GM19043 (cell line): ENCODE measurements around the gene NEK9.
"Not testable (repeated sequence)": the region's sequence is repeated elsewhere in the genome, so short reads cannot be mapped to it uniquely, and the experiment has no call there.

ENCODE experiments used
- ATAC-seq: cut with Tn5 transposase; IDR thresholded peaks from one replicate; pipeline ENCODE4 v1.9.1; 2021; ENCODE audit warnings: low read depth; ENCODE audit not compliant: unreplicated experiment

The NEK9 gene

GRCh38 chr14:75126679-75127473 lies at the start of gene NEK9:
Gene NEK9, minus strand, starts transcription at chr14:75127048. Its CDS starts 127 bp downstream, at chr14:75126921.
- peak; percentile 73 for ATAC-seq

GRCh38 chr14:75176142-75176820 lies 49.4 kb upstream of the NEK9 start, which contains the start of gene TMED10:
Gene TMED10, minus strand, starts transcription at chr14:75176612. Its CDS starts 33 bp downstream, at chr14:75176579.
- ATAC-seq = peak; percentile 62

- no peak for ATAC-seq
These were observed 48.9 kb upstream of the NEK9 start for GRCh38 chr14:75175677-75176141.

GRCh38 chr14:75174066-75174465 lies 47.2 kb upstream of the NEK9 start:
- ATAC-seq = no peak

- ATAC-seq = no peak
These were observed 43.9 kb upstream of the NEK9 start for GRCh38 chr14:75170772-75171171.

- ATAC-seq = no peak
These were observed 41.9 kb upstream of the NEK9 start for GRCh38 chr14:75168586-75169335.

GRCh38 chr14:75167325-75167724 lies 40.5 kb upstream of the NEK9 start:
- ATAC-seq = no peak

- ATAC-seq = no peak
These were observed 38.9 kb upstream of the NEK9 start for GRCh38 chr14:75165586-75166391.

- ATAC-seq = no peak
These were observed 38.0 kb upstream of the NEK9 start for GRCh38 chr14:75164809-75165208.

- ATAC-seq = no peak
These were observed 36.8 kb upstream of the NEK9 start for GRCh38 chr14:75163677-75164076.

- ATAC-seq = no peak
These were observed 35.8 kb upstream of the NEK9 start for GRCh38 chr14:75162631-75163030.

- no peak for ATAC-seq
These were observed 32.2 kb upstream of the NEK9 start for GRCh38 chr14:75158843-75159614.

GRCh38 chr14:75156901-75157300 lies 30.1 kb upstream of the NEK9 start:
- ATAC-seq = no peak

GRCh38 chr14:75156111-75156510 lies 29.3 kb upstream of the NEK9 start:
- ATAC-seq = no peak

- no peak for ATAC-seq
These were observed 28.3 kb upstream of the NEK9 start for GRCh38 chr14:75155169-75155568.

GRCh38 chr14:75153295-75153694 lies 26.4 kb upstream of the NEK9 start:
- ATAC-seq = no peak

- no peak for ATAC-seq
These were observed 25.0 kb upstream of the NEK9 start for GRCh38 chr14:75151851-75152250.

- ATAC-seq = not testable (repeated sequence)
These were observed 23.8 kb upstream of the NEK9 start for GRCh38 chr14:75150637-75151036.

GRCh38 chr14:75150150-75150549 lies 23.3 kb upstream of the NEK9 start:
- no peak for ATAC-seq
